Ovary (tissue), 9 donors: ENCODE results near the gene TMEM59L. TPM values are rescaled to one million over a fixed set of nuclear protein-coding genes. Genes with fewer than 3 reads are reported as not detected.

Experiments used
- DNase-seq, 5 donors: peaks; one replicate each; pipeline ENCODE4 v3.0.0-alpha.2; 2019 to 2020
- H3K27ac ChIP-seq, 2 donors: fragments of 200-600 bp; one replicate each; pipeline versions ENCODE4 v1.5.1 to v1.8.0; 2019 to 2022
- H3K27me3 ChIP-seq: fragments of 200-600 bp; one replicate; pipeline ENCODE4 v1.8.0; 2022
- H3K36me3 ChIP-seq: fragments of 200-600 bp; sonication (generic); one replicate; pipeline ENCODE4 v1.5.1; 2019
- H3K4me1 ChIP-seq: one replicate; pipeline ENCODE4 v1.8.1; 2013; ENCODE audit warnings: mild to moderate bottlenecking, moderate library complexity; ENCODE audit not compliant: insufficient read depth
- H3K4me3 ChIP-seq: fragments of 200-600 bp; sonication (generic); one replicate; pipeline ENCODE4 v1.5.1; 2017
- H3K9me3 ChIP-seq, 2 donors: fragments of 200-600 bp in 1 of 2; sonication (generic) in 1 of 2; one replicate each; pipeline versions ENCODE4 v1.5.1 to v1.8.1; 2013 to 2019; ENCODE audit warnings: mild to moderate bottlenecking in 1 of 2, moderate library complexity in 1 of 2
- EP300 ChIP-seq: sonication (generic); formaldehyde crosslinking; IDR thresholded peaks from one replicate; pipeline ENCODE4 v1.6.1; 2017; ENCODE audit warnings: antibody characterized with exemption
- POLR2A ChIP-seq: fragments of 450-650 bp; IDR thresholded peaks from one replicate; pipeline ENCODE4 v1.6.1; 2017; ENCODE audit warnings: antibody characterized with exemption, mild to moderate bottlenecking, moderate library complexity
- WGBS, 3 donors: extraction: QIAGEN DNeasy Blood & Tissue Kit in 1 of 3; methylation state at CpG; one replicate each; pipeline versions ENCODE4 v1.1.5 to v1.1.7; 2013 to 2017; 5-methylcytosine and 5-hydroxymethylcytosine counted together
- intact Hi-C, 4 donors: fragments of 100-400 bp; cut with DNase I; formaldehyde crosslinking; loops; one replicate each; pipeline versions ENCODE4 v1.11.0 to v1.15.1; 2022 to 2023
- polyA plus RNA-seq, 2 donors: library from polyadenylated mRNA; stranded (reverse); fragments of 200-250 nt in 1 of 2; fragments of 350-450 nt in 1 of 2; fragmentation: Illumina TruSeq in 1 of 2; extraction: RNeasy Lipid Tissue Mini Kit (QIAGEN cat#74804) in 1 of 2; gene quantifications; one replicate each; pipeline ENCODE4 v1.2.3, GENCODE V29; 2013 to 2014
- total RNA-seq, 7 donors: library from RNA; depleted of rRNA in 2 of 7; stranded (reverse); fragments of >200 nt in 2 of 7; fragmentation: NEBNext Ultra II Directional in 3 of 7; extraction: Animal tissue kit (Norgen Biotek cat#: 25700) in 3 of 7; gene quantifications; one replicate each; pipeline versions ENCODE4 v1.1.0 to v1.2.4, GENCODE V29; 2016 to 2023
- TF ChIP-seq, protein P1 (sequence below), 3 donors: fragments of 450-650 bp in 2 of 3; fragments of 200-600 bp in 1 of 3; IDR thresholded peaks; one replicate each; pipeline versions ENCODE4 v1.5.1 to v1.8.0; 2016 to 2022; ENCODE audit warnings: antibody characterized with exemption in 3 of 3, mild to moderate bottlenecking in 1 of 3
- donor health status: DM: no; HTN: no; CAD: no; lungs with moderate emphysema.
- donor health status: DM: no; HTN: no; CAD: no.
- donor health status: Bipolar disorder and iron deficiency.
- donor health status: DM: yes; HTN: yes; CAD: no.
- donor health status: DM: no; HTN: no; CAD: no.
- donor health status: DM: yes; HTN: yes; CAD: no.

Gene TMEM59L
- total and polyA plus RNA-seq, 9 donors = 0.20 to 0.53 (median 0.51) TPM; not detected in 4

DNA sequence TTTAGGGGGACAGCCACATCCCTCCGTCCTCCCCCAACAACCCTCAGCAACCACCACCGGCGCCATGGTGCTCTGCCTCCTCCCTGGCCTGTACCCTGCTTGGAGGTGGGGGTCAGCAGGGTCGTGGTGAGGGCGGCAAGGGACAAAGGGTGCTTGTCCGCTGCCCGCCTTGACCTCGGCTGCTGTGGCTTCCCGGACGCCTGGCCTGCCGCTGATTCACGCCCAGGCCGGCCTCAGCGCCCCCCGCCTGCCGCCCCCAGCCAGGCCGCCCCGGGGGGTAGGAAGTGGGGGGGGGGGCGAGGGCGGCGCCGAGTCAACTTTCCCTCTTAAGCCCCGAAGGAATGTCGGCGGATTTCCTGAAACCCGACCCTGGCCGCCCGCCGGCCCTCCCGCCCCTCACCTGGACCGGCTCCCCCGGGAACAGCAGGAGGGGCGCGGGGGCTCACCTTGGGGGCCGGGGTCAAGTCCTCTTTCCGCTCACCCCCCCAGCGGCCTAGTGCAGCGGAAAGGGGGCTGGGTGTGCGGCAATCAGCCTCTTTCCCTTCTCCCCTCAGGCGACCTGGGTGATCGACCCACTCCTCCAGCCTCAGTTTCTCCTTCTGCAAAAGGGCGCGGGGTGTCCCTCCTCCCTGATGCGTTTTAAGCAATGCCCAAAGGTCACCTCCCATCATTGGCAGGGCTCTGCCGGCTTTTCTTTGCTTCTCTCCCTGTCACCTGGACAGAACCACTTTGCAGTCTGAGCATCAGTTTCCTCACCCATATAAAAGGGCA is 1.9 kb upstream of the TMEM59L start:
- WGBS, 3 donors = 7% methylated on average over 29 to 45 of the region's 45 CpGs
- Histone ChIP-seq H3K36me3 (no peaks in the 10 kb centered on the region), H3K9me3 (no peaks in the 10 kb centered on the region), H3K4me1 (peaks cover 3% of the 10 kb centered on the region), H3K4me3 (no peak overlapping the region), H3K27ac (no peak overlapping the region), H3K27me3 (peaks cover 9% of the 10 kb centered on the region)
- DNase-seq = no peak
- intact Hi-C loops = no loop called here
- TF ChIP-seq POLR2A = no peak
- TF ChIP-seq, protein P1, sequence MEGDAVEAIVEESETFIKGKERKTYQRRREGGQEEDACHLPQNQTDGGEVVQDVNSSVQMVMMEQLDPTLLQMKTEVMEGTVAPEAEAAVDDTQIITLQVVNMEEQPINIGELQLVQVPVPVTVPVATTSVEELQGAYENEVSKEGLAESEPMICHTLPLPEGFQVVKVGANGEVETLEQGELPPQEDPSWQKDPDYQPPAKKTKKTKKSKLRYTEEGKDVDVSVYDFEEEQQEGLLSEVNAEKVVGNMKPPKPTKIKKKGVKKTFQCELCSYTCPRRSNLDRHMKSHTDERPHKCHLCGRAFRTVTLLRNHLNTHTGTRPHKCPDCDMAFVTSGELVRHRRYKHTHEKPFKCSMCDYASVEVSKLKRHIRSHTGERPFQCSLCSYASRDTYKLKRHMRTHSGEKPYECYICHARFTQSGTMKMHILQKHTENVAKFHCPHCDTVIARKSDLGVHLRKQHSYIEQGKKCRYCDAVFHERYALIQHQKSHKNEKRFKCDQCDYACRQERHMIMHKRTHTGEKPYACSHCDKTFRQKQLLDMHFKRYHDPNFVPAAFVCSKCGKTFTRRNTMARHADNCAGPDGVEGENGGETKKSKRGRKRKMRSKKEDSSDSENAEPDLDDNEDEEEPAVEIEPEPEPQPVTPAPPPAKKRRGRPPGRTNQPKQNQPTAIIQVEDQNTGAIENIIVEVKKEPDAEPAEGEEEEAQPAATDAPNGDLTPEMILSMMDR (IDR thresholded peaks at IDR 0.05) = no peak
- no peak for TF ChIP-seq EP300

DNA sequence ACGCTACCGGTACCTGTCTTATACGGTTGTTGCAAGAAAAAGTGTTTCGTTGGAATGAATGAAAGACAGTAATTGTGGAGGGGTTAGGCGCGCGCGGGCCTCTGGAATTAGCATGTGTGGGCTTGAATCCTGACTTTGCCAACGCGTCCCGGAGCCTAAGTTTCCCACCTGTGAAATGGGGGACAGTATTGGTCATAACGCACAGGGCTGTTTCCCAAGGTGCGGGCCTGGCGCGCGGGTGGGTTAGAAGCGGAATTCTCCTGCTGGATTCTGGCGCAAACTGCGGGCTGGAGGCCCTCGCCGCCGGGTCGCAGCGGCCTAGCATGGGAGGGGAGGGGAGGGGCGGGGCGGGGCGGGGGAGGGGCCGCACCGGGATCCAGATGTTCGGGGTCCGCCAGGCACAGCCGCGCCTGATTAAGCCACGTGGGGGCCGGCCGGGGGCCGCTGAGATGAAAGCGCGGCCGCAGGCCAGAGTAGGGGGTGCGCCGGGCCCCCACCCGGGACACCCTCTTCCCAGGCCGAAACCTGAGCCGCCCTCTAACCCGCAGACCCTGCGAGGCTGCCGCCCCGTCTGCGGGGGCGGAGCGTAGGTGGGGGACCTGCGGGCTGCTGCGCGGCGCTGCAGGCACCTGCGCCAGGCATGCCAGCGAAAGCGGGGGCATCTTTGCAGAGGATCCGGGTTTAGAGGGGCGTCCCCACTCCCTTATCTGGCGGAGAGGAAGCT is 1.2 kb upstream of the TMEM59L start:
- intact Hi-C loops = no loop called here
- Histone ChIP-seq H3K9me3 (no peaks in the 10 kb centered on the region), H3K4me3 (no peak overlapping the region), H3K27ac (no peak overlapping the region), H3K4me1 (peaks cover 3% of the 10 kb centered on the region), H3K27me3 (peaks cover 9% of the 10 kb centered on the region), H3K36me3 (no peaks in the 10 kb centered on the region)
- DNase-seq = no peak
- TF ChIP-seq POLR2A = no peak
- TF ChIP-seq, protein P1 (IDR thresholded peaks at IDR 0.05) = no peak
- no peak for TF ChIP-seq EP300
- WGBS, 3 donors = 1 to 2% (median 1%) methylated on average over 41 to 62 of the region's 62 CpGs

DNA sequence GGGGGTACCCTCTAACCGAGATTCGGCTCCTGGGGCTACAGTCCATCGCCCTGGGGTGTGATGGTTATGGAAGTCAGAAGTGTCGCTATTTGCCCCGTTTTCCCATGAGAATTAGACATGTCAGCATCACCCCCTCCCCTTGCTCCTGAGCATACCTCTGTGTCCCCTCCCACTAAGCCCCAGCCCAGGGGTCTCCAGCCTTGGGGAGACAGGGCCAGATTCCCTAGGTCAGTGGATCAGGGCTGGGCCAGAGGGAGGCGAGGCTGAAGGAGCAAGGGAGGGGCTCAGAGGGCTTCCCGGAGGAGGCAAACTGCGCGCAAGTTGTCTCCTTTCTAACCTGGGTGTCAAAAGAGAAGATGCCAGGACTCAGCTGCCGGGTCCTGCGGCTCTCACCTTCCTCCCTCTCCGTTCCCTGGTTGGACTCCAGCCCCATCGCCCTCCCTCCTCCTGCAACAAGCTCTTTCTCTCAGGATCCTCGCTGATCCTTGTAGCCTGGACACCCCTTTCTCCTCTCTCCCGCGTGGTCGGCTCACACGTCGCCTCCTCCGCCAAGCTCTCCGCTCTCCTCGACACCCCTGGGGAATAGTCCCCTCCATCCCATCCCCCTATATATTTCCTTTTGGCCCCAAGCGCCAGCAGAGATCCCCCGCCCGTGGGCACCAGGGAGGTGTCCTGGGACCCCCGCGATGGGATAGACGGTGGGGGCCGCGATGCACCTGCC is 459 bp upstream of the TMEM59L start:
- WGBS, 3 donors = 1 to 2% (median 1%) methylated on average over 30 of the region's 30 CpGs
- no peaks in the 10 kb centered on the region for H3K36me3 ChIP-seq
- H3K27me3 ChIP-seq = peaks cover 9% of the 10 kb centered on the region
- H3K4me3 ChIP-seq = peak overlapping the region; percentile 12
- no peak overlapping the region for H3K27ac ChIP-seq
- no peak for DNase-seq
- TF ChIP-seq EP300 = no peak
- TF ChIP-seq POLR2A = no peak
- TF ChIP-seq, protein P1 (IDR thresholded peaks at IDR 0.05) = no peak
- H3K9me3 ChIP-seq = no peaks in the 10 kb centered on the region
- H3K4me1 ChIP-seq = peaks cover 3% of the 10 kb centered on the region
- intact Hi-C loops = no loop called here

DNA sequence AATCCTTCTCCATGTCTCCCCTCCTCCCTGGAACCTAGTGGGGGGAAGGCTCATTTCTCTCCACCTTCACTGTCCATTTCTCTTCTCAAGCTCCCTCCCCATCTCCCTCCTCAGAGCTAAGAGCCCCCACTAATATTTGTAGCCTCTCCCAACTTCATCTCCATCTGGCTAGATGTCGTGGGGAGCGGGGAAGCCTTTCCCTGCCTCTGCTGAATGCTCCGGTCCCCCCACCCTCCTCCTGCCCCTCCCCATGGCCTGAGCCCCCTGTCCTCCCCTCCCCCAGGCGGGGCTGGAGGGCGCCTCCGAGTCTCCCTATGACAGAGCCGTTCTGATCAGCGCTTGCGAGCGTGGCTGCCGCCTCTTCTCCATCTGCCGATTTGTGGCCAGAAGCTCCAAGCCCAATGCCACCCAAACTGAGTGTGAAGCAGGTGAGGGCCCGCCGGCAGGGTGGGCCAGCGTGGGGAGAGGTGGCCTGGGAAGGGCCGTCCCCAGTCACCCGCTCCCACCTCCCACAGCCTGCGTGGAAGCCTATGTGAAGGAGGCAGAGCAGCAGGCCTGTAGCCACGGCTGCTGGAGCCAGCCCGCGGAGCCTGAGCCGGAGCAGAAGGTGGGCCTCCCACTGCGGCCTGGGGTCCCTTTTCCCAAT is 1.0 kb downstream of the TMEM59L start:
- peaks cover 3% of the 10 kb centered on the region for H3K27me3 ChIP-seq
- peaks cover 3% of the 10 kb centered on the region for H3K4me1 ChIP-seq
- no peak overlapping the region for H3K27ac ChIP-seq
- H3K4me3 ChIP-seq = no peak overlapping the region
- WGBS, 3 donors = 43 to 57% (median 47%) methylated on average over 20 to 23 of the region's 23 CpGs
- intact Hi-C loops = no loop called here
- TF ChIP-seq, protein P1 (IDR thresholded peaks at IDR 0.05) = no peak
- TF ChIP-seq POLR2A (no peak), EP300 (no peak)
- H3K9me3 ChIP-seq = no peaks in the 10 kb centered on the region
- no peak for DNase-seq
- no peaks in the 10 kb centered on the region for H3K36me3 ChIP-seq
